Stimulated activated naive CD8-positive, alpha-beta T cell treated with anti-CD3 and anti-CD28 coated beads, Interleukin-15, Interleukin-2, amounts not matched to agents 100 ng/mL and 50 ng/mL, for 24 hours (primary cell): ENCODE results near the gene MARCHF10.
"Not testable (repeated sequence)": the region's sequence is repeated elsewhere in the genome, so short reads cannot be mapped to it uniquely, and the experiment has no call there.

Source experiments
- H3K27ac Mint-ChIP-seq: one replicate; pipeline ENCODE4 v1.8.0; 2021; ENCODE audit warnings: mild to moderate bottlenecking, mixed read lengths
- H3K27me3 Mint-ChIP-seq: one replicate; pipeline ENCODE4 v1.8.0; 2021; ENCODE audit warnings: mixed read lengths
- H3K36me3 Mint-ChIP-seq: one replicate; pipeline ENCODE4 v1.8.0; 2021; ENCODE audit warnings: low read depth, mixed read lengths
- H3K4me1 Mint-ChIP-seq: one replicate; pipeline ENCODE4 v1.8.0; 2021; ENCODE audit warnings: low read depth, mixed read lengths
- H3K4me3 Mint-ChIP-seq: one replicate; pipeline ENCODE4 v1.8.0; 2021; ENCODE audit warnings: mild to moderate bottlenecking, mixed read lengths
- H3K9me3 Mint-ChIP-seq: one replicate; pipeline ENCODE4 v1.8.0; 2021; ENCODE audit warnings: mixed read lengths

The MARCHF10 gene

DNA sequence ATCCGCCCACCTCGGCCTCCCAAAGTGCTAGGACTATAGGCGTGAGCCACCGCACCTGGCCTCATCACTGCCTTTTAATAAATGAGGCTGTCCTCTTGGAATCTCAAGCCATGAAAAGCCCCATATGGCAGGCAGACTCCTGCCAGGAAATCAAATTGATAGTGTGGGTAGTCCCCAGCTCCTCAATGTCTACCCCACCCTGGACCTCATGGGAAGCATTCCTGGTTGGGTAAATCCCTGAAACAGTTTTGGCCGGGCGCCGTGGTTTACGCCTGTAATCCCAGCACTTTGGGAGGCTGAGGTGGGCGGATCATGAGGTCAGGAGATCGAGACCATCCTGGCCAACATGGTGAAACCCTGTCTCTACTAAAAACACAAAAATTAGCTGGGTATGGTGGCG, 109.7 kb downstream of the MARCHF10 start:
- not testable (repeated sequence) for H3K27me3 Mint-ChIP-seq, H3K27ac Mint-ChIP-seq, H3K36me3 Mint-ChIP-seq, H3K4me1 Mint-ChIP-seq, H3K9me3 Mint-ChIP-seq, H3K4me3 Mint-ChIP-seq

DNA sequence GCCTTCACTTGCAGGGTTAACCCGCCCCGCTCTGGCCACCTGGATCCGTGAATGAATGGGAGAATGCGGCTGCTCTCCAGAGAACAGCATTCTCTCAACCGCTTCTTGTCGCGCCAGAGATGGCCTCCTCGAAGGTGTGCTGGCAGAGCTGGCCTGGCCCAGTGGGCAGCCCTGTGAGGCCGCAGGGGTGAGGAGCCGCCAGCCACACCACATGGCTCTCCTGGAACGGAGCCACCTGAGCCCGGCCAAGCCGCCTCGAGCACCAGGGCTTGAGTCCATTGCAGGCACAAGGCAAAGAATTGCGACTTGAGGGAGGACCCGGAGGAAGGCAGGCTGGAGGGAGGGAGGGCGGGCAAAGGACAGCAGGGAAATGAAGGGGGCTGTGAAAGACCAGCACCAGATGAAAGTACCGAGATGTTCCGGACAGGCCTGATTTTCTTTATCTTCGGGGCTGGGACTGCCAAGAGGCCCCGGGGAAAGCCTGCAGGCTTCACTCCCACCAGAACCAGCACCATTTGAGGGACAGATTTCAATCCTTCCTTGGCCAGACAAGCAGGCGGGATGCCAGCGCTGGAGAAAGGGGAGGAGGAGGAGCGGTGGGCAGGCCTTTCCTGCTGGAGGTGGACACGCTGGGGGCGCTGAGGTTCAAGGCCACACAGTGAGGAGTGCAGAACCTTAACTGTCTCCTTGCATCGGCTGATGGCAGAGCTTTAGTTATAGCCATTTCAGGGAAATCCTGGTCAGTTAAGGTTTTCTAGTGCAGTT, 111.2 kb downstream of the MARCHF10 start:
- Mint-ChIP-seq H3K4me3 (no peak overlapping the region), H3K9me3 (no peaks in the 10 kb centered on the region), H3K27ac (no peak overlapping the region), H3K4me1 (no peaks in the 10 kb centered on the region), H3K27me3 (peaks cover 4% of the 10 kb centered on the region), H3K36me3 (no peaks in the 10 kb centered on the region)

DNA sequence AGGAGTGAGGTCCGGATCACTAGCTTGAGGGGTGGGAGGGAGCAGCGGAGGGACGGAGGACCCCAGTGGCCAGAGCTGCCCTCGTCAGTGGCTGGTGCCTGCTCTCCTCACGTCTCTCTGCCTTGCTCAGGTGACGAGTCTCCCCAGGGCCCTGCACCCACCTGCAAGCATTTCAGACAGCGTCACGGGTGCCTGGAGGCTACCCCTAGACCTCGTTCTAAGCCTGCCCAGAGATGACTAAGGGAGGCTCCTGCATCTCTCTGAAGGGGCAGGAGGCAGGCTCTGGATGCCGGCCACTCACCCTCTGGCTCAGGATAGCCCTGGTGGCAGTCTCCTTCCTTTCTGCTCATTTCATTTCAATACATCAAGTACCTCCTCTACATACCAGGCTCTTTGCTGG, 111.9 kb downstream of the MARCHF10 start:
- Mint-ChIP-seq H3K4me1 (no peaks in the 10 kb centered on the region), H3K27me3 (peaks cover 4% of the 10 kb centered on the region), H3K9me3 (no peaks in the 10 kb centered on the region), H3K4me3 (no peak overlapping the region), H3K27ac (no peak overlapping the region), H3K36me3 (no peaks in the 10 kb centered on the region)

DNA sequence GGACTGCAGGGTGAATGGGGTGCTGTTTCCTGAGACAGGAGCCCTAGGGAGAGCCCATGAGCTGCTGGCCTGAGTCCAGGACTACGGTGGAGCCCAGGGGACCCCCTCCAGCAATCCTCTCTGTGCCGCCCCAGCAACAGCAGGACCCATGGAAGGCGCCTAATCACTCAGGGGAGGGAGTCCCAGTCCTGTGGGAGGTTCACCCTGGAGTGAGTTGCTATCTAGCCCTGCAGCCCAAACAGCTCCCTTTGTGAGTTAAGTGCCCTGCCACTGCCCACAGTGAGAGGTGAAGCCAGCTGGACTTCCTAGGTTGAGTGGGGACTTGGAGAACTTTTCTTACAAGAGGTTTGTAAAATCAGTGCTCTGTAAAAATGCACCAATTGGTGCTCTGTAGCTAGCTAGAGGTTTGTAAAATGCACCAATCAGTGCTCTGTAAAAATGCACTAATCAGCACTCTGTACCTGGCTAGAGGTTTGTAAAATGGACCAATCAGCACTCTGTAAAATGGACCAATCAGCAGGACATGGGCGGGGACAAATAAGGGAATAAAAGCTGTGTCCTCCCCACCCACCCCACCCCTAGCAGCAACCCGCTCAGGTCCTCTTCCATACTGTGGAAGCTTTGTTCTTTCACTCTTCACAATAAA, 112.9 kb downstream of the MARCHF10 start:
- not testable (repeated sequence) for H3K4me1 Mint-ChIP-seq, H3K9me3 Mint-ChIP-seq, H3K36me3 Mint-ChIP-seq, H3K27ac Mint-ChIP-seq, H3K4me3 Mint-ChIP-seq, H3K27me3 Mint-ChIP-seq

DNA sequence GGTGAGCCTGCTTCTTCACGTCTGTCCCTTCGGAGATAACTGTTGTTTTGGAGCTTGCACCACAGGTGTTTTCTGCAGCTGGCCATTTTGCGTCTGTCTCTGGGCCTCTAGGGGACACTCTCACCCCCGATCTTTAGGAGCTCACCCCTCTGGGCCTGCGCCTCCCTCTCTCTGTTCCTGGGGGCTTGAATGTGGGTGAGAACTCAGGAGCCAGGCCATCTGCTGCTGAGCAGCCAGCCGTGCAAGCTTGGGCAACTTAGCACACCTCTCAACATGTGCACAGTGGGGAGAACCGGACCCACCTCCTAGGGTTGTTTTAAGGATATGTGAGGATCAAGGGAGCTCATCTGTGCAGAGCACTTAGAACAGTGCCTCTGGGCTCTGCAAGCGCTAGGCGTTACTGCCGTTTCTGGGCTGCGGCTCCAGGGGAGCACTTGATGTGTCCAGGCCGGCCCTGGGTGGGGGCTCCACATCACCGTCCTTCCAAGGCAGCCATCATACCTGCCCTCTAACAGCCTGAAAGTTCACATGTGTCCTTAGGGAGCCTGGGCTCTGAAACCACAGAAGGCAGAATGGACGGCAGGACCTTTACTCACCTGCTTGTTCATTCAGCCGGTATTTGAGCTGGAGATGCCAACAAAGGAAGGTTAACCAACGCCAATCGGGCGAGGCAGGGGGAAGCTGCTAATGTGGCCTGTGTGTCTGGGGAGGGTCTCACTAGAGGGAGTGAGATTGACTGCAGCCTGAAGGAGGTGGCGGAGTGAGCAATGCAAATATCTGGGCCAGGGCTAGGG, 114.3 kb downstream of the MARCHF10 start:
- no peak overlapping the region for H3K4me3 Mint-ChIP-seq
- H3K36me3 Mint-ChIP-seq, result no peaks in the 10 kb centered on the region
- no peaks in the 10 kb centered on the region for H3K4me1 Mint-ChIP-seq
- H3K9me3 Mint-ChIP-seq, result no peaks in the 10 kb centered on the region
- no peak overlapping the region for H3K27ac Mint-ChIP-seq
- no peaks in the 10 kb centered on the region for H3K27me3 Mint-ChIP-seq

DNA sequence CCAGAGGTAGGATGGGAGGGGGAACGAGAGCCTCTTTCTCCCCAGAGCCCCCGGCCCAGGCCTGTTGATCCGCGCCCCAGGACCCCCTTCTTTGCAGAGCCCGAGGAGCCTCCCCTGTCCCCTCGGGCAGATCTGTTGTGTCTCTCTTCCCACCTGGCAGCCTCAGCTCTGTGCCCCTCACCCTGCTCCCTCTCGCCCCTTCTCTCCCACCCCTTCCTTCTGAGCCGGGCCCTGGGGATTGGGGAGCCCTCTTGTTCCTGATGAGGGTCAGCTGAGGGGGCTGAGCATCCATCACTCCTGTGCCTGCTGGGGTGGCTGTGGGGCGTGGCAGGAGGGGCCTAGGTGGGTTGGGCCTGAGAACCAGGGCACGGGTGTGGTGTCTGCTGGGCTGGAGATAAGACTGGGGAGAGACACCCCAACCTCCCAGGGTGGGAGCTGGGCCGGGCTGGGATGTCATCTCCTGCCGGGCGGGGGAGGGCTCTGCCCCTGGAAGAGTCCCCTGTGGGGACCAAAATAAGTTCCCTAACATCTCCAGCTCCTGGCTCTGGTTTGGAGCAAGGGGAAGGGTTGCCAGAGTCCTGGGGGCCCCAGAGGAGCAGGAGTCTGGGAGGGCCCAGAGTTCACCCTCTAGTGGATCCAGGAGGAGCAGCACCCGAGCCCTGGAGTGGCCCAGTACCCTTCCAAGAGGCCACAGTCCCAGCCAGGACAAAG, 115.2 kb downstream of the MARCHF10 start:
- H3K36me3 Mint-ChIP-seq, result no peaks in the 10 kb centered on the region
- H3K9me3 Mint-ChIP-seq, result no peaks in the 10 kb centered on the region
- no peaks in the 10 kb centered on the region for H3K27me3 Mint-ChIP-seq
- H3K4me3 Mint-ChIP-seq, result no peak overlapping the region
- no peak overlapping the region for H3K27ac Mint-ChIP-seq
- H3K4me1 Mint-ChIP-seq, result no peaks in the 10 kb centered on the region

DNA sequence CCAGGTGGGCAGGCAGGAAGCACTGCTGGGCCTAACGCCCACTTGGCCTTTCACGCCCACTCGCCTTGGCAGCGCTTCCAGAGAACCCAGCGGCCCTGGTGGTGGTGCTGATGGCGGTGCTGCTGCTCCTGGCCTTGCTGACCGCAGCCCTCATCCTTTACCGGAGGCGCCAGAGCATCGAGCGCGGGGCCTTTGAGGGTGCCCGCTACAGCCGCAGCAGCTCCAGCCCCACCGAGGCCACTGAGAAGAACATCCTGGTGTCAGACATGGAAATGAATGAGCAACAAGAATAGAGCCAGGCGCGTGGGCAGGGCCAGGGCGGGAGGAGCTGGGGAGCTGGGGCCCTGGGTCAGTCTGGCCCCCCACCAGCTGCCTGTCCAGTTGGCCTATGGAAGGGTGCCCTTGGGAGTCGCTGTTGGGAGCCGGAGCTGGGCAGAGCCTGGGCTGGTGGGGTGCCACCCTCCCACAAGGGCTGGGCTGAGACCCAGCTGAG, 115.9 kb downstream of the MARCHF10 start:
- no peaks in the 10 kb centered on the region for H3K9me3 Mint-ChIP-seq
- no peak overlapping the region for H3K27ac Mint-ChIP-seq
- no peak overlapping the region for H3K4me3 Mint-ChIP-seq
- H3K4me1 Mint-ChIP-seq, result no peaks in the 10 kb centered on the region
- H3K36me3 Mint-ChIP-seq, result no peaks in the 10 kb centered on the region
- H3K27me3 Mint-ChIP-seq, result no peaks in the 10 kb centered on the region

DNA sequence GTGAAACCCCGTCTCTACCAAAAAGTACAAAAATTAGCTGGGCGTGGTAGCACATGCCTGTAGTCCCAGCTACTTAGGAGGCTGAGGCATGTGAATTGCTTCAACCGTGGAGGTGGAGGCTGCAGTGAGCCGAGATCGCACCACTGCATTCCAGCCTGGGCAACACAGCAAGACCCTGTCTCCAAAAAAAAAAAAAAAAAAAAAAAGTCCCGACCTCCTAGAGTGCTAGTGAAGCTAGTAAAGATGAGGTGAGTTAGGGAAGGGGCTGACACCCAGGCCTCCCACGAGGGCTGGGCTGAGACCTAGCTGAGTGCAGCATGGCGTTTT, 116.6 kb downstream of the MARCHF10 start:
- H3K27ac Mint-ChIP-seq, H3K36me3 Mint-ChIP-seq, H3K27me3 Mint-ChIP-seq, H3K4me3 Mint-ChIP-seq, H3K4me1 Mint-ChIP-seq, H3K9me3 Mint-ChIP-seq: not testable (repeated sequence)

DNA sequence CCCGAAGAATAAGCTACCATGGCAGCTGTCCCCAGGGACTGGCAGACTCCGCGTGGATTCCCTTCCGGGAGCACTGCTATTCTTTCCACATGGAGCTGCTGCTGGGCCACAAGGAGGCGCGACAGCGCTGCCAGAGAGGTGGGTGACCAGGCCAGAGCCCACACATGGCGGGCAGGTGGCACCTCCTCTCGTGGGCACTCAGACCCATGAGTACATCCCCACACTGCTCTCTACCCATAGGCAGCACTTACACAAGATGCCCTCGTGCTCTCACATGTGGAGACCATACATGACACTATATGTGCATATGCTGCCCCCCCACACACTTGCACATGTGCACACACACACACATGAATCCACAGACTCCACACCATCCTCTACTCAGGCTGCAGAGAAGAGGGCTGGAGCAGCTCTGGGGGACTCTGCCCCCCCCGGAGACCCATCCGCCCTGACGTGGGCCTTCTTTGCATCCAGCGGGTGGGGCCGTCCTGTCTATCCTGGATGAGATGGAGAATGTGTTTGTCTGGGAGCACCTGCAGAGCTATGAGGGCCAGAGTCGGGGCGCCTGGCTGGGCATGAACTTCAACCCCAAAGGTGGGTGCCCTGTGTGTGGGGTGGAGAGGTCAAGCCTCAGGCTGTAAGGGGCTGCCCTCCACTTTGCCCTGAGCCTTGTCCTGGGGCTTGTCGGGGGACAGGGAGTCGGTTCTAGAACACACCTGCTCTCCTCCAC, 117.8 kb downstream of the MARCHF10 start:
- Mint-ChIP-seq H3K9me3 (no peaks in the 10 kb centered on the region), H3K27me3 (no peaks in the 10 kb centered on the region), H3K36me3 (no peaks in the 10 kb centered on the region), H3K27ac (no peak overlapping the region), H3K4me1 (no peaks in the 10 kb centered on the region), H3K4me3 (no peak overlapping the region)

DNA sequence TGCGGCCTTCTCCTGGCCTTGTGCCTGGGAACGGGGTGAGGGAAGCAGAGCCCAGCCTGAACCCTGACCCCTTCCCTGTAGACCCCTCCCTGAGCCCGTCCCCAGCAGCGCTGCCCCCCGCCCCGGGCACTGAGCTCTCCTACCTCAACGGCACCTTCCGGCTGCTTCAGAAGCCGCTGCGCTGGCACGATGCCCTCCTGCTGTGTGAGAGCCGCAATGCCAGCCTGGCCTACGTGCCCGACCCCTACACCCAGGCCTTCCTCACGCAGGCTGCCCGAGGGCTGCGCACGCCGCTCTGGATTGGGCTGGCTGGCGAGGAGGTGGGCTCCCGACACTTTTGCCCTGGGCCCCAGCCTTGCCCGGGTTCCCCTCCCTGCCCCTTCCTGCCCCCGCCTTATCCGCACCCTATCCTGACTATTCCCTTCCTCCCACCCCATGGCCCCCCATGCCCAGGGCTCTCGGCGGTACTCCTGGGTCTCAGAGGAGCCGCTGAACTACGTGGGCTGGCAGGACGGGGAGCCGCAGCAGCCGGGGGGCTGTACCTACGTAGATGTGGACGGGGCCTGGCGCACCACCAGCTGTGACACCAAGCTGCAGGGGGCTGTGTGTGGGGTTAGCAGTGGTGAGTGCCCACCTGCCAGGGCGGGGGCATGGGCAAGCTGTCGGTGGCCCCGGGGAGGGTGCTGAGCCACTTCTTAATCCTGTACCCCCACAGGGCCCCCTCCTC, 118.5 kb downstream of the MARCHF10 start:
- no peak overlapping the region for H3K4me3 Mint-ChIP-seq
- H3K27ac Mint-ChIP-seq, result no peak overlapping the region
- H3K9me3 Mint-ChIP-seq, result no peaks in the 10 kb centered on the region
- no peaks in the 10 kb centered on the region for H3K36me3 Mint-ChIP-seq
- no peaks in the 10 kb centered on the region for H3K27me3 Mint-ChIP-seq
- no peaks in the 10 kb centered on the region for H3K4me1 Mint-ChIP-seq

DNA sequence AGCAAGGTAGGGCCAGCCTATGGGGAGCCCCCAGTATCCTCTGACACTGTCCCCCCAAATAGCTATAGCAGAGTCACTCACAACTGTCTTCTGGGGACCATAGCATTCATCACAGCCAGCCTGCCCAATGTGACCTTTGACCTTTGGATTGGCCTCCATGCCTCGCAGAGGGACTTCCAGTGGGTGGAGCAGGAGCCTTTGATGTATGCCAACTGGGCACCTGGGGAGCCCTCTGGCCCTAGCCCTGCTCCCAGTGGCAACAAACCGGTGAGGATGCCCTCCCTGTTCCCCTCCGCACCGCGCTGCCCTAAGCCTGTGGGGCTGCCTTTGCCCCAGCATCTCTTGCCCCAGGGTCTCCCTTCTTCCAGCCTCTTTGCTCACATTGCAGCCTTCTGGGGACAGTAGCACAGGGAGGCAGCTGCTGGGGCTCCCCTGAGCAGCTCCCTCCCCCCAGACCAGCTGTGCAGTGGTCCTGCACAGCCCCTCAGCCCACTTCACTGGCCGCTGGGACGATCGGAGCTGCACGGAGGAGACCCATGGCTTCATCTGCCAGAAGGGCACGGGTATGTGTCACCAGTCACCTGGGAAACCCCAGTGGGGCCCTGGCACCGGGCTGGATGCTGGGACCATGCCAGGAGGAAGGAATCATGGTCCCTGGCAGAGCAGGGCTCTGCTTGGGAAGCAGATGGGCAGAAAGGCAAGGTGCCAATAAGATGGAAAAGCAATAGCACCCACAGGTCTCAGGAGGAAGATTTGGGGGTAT, 119.5 kb downstream of the MARCHF10 start:
- H3K27me3 Mint-ChIP-seq, result no peaks in the 10 kb centered on the region
- no peaks in the 10 kb centered on the region for H3K36me3 Mint-ChIP-seq
- H3K4me1 Mint-ChIP-seq, result no peaks in the 10 kb centered on the region
- no peaks in the 10 kb centered on the region for H3K9me3 Mint-ChIP-seq
- no peak overlapping the region for H3K4me3 Mint-ChIP-seq
- H3K27ac Mint-ChIP-seq, result no peak overlapping the region

DNA sequence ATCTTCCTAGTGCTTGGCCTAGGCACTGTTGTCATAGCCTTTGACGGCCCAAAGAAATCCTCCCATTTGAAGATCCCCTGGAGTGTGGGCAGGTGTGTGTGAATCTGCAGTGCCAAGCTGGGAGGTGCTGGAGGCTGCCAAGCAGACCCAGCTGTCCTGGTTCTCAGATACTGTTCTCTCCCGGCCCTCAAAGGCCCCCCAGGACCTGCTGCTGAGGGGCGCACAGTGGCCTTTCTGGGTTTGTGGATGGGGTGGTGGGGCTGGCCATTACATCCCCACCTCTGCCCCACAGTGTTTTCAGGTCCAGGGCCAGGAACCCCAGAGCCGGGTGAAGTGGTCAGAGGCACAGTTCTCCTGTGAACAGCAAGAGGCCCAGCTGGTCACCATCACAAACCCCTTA, 120.1 kb downstream of the MARCHF10 start:
- H3K27ac Mint-ChIP-seq, result no peak overlapping the region
- no peak overlapping the region for H3K4me3 Mint-ChIP-seq
- no peaks in the 10 kb centered on the region for H3K4me1 Mint-ChIP-seq
- H3K9me3 Mint-ChIP-seq, result no peaks in the 10 kb centered on the region
- H3K27me3 Mint-ChIP-seq, result no peaks in the 10 kb centered on the region
- H3K36me3 Mint-ChIP-seq, result no peaks in the 10 kb centered on the region

DNA sequence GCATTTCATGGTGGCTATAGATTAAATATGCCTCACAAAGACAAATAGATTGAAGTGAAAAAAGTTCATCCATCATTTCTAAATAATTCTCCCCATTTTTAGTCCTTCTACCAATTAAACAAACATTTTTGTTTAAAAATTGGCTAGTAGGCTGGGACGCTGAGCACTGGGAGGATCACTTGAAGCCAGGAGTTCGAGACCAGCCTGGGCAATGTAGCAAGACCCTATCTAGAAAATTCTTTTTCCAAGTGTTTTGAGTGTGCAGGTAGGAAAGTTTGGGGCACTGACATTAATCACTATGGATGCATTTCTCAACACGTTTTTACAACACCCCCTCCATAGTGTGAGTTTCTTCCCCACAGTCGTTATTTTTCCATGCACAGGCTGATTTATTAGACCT, 123.9 kb downstream of the MARCHF10 start:
- Mint-ChIP-seq H3K9me3 (no peaks in the 10 kb centered on the region), H3K4me3 (no peak overlapping the region), H3K27ac (no peak overlapping the region), H3K4me1 (no peaks in the 10 kb centered on the region), H3K27me3 (no peaks in the 10 kb centered on the region), H3K36me3 (no peaks in the 10 kb centered on the region)
